ENCODE results near the gene ZNF607. TPM values are rescaled to one million over a fixed set of nuclear protein-coding genes. Genes with fewer than 3 reads are reported as not detected.

ZNF607 gene
- total RNA-seq, result 4.5 and 5.2 TPM in 2 replicates
- polyA plus RNA-seq, result 1.3 and 1.7 TPM in 2 replicates
- 1.3 and 1.4 TPM in 2 replicates for polyA plus RNA-seq (2011; cell fraction: cytosol; rRNA removed)
- polyA plus RNA-seq (2011; cell fraction: nucleus; rRNA removed), result 3.8 and 4.8 TPM in 2 replicates
- 1.3 and 2.3 TPM in 2 replicates for polyA plus RNA-seq (2012)
- 3.5 and 3.9 TPM in 2 replicates for polyA minus RNA-seq
- 3.4 TPM for polyA minus RNA-seq (2011; cell fraction: cytosol; rRNA and poly(A)+ RNA removed)
- polyA minus RNA-seq (2011; cell fraction: nucleus; rRNA and poly(A)+ RNA removed), result 1.4 and 1.5 TPM in 2 replicates
- percentile 44 among the genes with signal in this experiment for Bru-seq, nascent RNA
- BruChase-seq, experiment 1, labeled RNA remaining after a 6-hour chase, result percentile 53 among the genes with signal in this experiment
- percentile 63 among the genes with signal in this experiment for BruChase-seq, experiment 2, labeled RNA remaining after a 2-hour chase
- long read RNA-seq, full-length matches to known transcripts, result 1 of 1 reads
- long read RNA-seq, partial matches to known transcripts, result 0 of 1 reads
- long read RNA-seq, other reads (novel, unspliced or antisense), result 0 of 1 reads

- Histone ChIP-seq H3K9me3 (replicated peaks; ENCODE audit: control insufficient read depth, insufficient read depth, low read length) (no peaks in the 10 kb centered on the region), H3K36me3 (ENCODE audit: control insufficient read depth in 2 of 2, extremely low read depth in 1 of 2, insufficient read depth in 2 of 2, low read length in 2 of 2) (no peaks in the 10 kb centered on the region), H3K27ac (ENCODE audit: insufficient read depth, low read depth, low read length) (no peak within 1 kb of the TSS), H3K27me3 (ENCODE audit: control insufficient read depth in 2 of 2, insufficient read depth in 2 of 2, low read length in 2 of 2) (no peaks in the 10 kb centered on the region), H3K9ac (replicated peaks; ENCODE audit: extremely low read depth, insufficient read depth, low read length) (peak within 1 kb of the TSS; percentile 51), H3K4me3 (replicated peaks in 1 of 3; ENCODE audit: insufficient read depth in 1 of 3, low read depth in 1 of 3, low read length in 3 of 3) (peak within 1 kb of the TSS; percentile 68 to 92 (median 74)), H4K20me1 (replicated peaks; ENCODE audit: control insufficient read depth, extremely low read depth, insufficient read depth, low read length) (no peaks in the 10 kb centered on the region), H2AFZ (ENCODE audit: low read depth, low read length) (peak within 1 kb of the TSS; percentile 97), H3K79me2 (ENCODE audit: control insufficient read depth, insufficient read depth, low read length) (no peaks in the 10 kb centered on the region), H3K4me2 (ENCODE audit: insufficient read depth, low read length) (peak within 1 kb of the TSS; percentile 85), H3K9me1 (replicated peaks; ENCODE audit: control insufficient read depth, extremely low read depth, insufficient read depth, low read length) (no peaks in the 10 kb centered on the region), H3K4me1 (ENCODE audit: control insufficient read depth, extremely low read depth, insufficient read depth, low read length) (peaks cover 7% of the 10 kb centered on the region)
- BruUV-seq (replicated peaks), result TSS peak; percentile 34
- POLR2A ChIA-PET, result no interaction called here
- intact Hi-C loops (cut with micrococcal nuclease) (loop anchor here (1.0 to 2.0 kb wide), 2 partner anchors 59 to 64 kb away; partner anchors contain the start of genes ZFP30 and ZNF573), dilution Hi-C loops (cut with MboI; ENCODE audit: extremely low pct_ligation_motif_present, low sequenced_read_pairs) (no loop called here)
- CTCF ChIA-PET, result interaction anchor here (1.1 kb wide), 1 partner anchor 10 kb away, joined by 3 read pairs; no protein-coding TSS in a partner anchor
- FAIRE-seq, result peak; percentile 74
- DNase-seq (ENCODE audit: low read depth, low spot score), result peak; percentile 91
- TF ChIP-seq POLR2A (IDR thresholded peaks at IDR 0.05; ENCODE audit: low read depth, low read length) (peak; percentile 58), CTCF (IDR thresholded peaks at IDR 0.05; ENCODE audit: extremely low read depth in 1 of 2, insufficient read depth in 1 of 2, low read depth in 1 of 2, low read length in 2 of 2) (peak; percentile 48 to 72), JUN (IDR thresholded peaks at IDR 0.05; ENCODE audit: borderline replicate concordance, insufficient read depth, insufficient read length, low read depth) (no peak)
These were observed at the start of gene ZNF607 for GRCh38 chr19:37719111-37719926. ZNF607 (minus strand) TSS chr19:37719761; CDS start chr19:37711618, 8,143 bp downstream.
